NCI-H2081 (cell line): Measurements from ENCODE around the gene F13A1.

Experiments used
- DNase-seq, 2 experiments: peaks; one replicate each; lab custom pipeline; 2025; lab: John Stamatoyannopoulos, UW

F13A1 gene

GRCh38 chr6:6243846-6244245, 76.6 kb downstream of the F13A1 start:
- DNase-seq: no peak

- no peak for DNase-seq
Measured at GRCh38 chr6:6239598-6240581, 80.6 kb downstream of the F13A1 start.

GRCh38 chr6:6236730-6237469, 83.6 kb downstream of the F13A1 start:
- no peak for DNase-seq

- DNase-seq: no peak
Measured at GRCh38 chr6:6235786-6236185, 84.7 kb downstream of the F13A1 start.

- DNase-seq: no peak
Measured at GRCh38 chr6:6234963-6235362, 85.5 kb downstream of the F13A1 start.

- no peak for DNase-seq
Measured at GRCh38 chr6:6230286-6230685, 90.2 kb downstream of the F13A1 start.

- no peak for DNase-seq
Measured at GRCh38 chr6:6227896-6228295, 92.6 kb downstream of the F13A1 start.

GRCh38 chr6:6225885-6226529, 94.5 kb downstream of the F13A1 start:
- no peak for DNase-seq

- no peak for DNase-seq
Measured at GRCh38 chr6:6224933-6225486, 95.5 kb downstream of the F13A1 start.

GRCh38 chr6:6221787-6222535, 98.5 kb downstream of the F13A1 start:
- no peak for DNase-seq

GRCh38 chr6:6220718-6221117, 99.7 kb downstream of the F13A1 start:
- no peak for DNase-seq

- DNase-seq: no peak
Measured at GRCh38 chr6:6219716-6220115, 100.7 kb downstream of the F13A1 start.

GRCh38 chr6:6218759-6219085, 101.7 kb downstream of the F13A1 start:
- DNase-seq: no peak

- DNase-seq: no peak
Measured at GRCh38 chr6:6217855-6218758, 102.4 kb downstream of the F13A1 start.

GRCh38 chr6:6210994-6211393, 109.5 kb downstream of the F13A1 start:
- DNase-seq: no peak

- no peak for DNase-seq
Measured at GRCh38 chr6:6202886-6203285, 117.6 kb downstream of the F13A1 start.

GRCh38 chr6:6201200-6201599, 119.3 kb downstream of the F13A1 start:
- no peak for DNase-seq

GRCh38 chr6:6199678-6200077, 120.8 kb downstream of the F13A1 start:
- DNase-seq: no peak

GRCh38 chr6:6196762-6197161, 123.7 kb downstream of the F13A1 start:
- DNase-seq: no peak

- DNase-seq: no peak
Measured at GRCh38 chr6:6195080-6195479, 125.4 kb downstream of the F13A1 start.
